Kidney (tissue), 14 donors: ENCODE measurements around the gene KREMEN1. TPM values are rescaled to one million over a fixed set of nuclear protein-coding genes. Genes with fewer than 3 reads are reported as not detected.

ENCODE experiments used
- DNase-seq, 5 donors: peaks; one replicate each; pipeline ENCODE4 v3.0.0-alpha.2; 2013 to 2020
- FAIRE-seq: peaks from 2 replicates; lab custom pipeline; 2012; peaks lifted over from hg19 to GRCh38; lab: Jason Lieb, UNC
- H3K27ac ChIP-seq, 2 donors: one replicate each; pipeline ENCODE4 v1.7.0; 2013; ENCODE audit warnings: low read depth in 2 of 2, low read length in 2 of 2, inconsistent platforms in 1 of 2
- H3K27me3 ChIP-seq: one replicate; pipeline ENCODE4 v1.7.1; 2013; ENCODE audit warnings: low read length, inconsistent platforms; ENCODE audit not compliant: control insufficient read depth, insufficient read depth
- H3K36me3 ChIP-seq, 3 donors: one replicate each; pipeline versions ENCODE4 v1.7.0 to v1.7.1; 2013; ENCODE audit warnings: low read length in 3 of 3, control low read depth in 1 of 3, inconsistent platforms in 1 of 3; ENCODE audit not compliant: insufficient read depth in 3 of 3, control insufficient read depth in 2 of 3
- H3K4me1 ChIP-seq, 3 donors: one replicate each; pipeline versions ENCODE4 v1.7.0 to v1.7.1; 2013; ENCODE audit warnings: low read length in 3 of 3, inconsistent platforms in 1 of 3, low read depth in 1 of 3; ENCODE audit not compliant: control insufficient read depth in 2 of 3, insufficient read depth in 2 of 3
- H3K4me3 ChIP-seq, 3 donors: one replicate each; pipeline versions ENCODE4 v1.7.0 to v1.8.1; 2013; ENCODE audit warnings: low read length in 3 of 3, control low read depth in 1 of 3, inconsistent platforms in 1 of 3
- H3K9ac ChIP-seq, 3 donors: one replicate each; pipeline versions ENCODE4 v1.7.0 to v1.7.1; 2013; ENCODE audit warnings: low read length in 3 of 3, control low read depth in 1 of 3, inconsistent platforms in 1 of 3
- H3K9me3 ChIP-seq, 3 donors: one replicate each; pipeline versions ENCODE4 v1.7.0 to v1.7.1; 2013; ENCODE audit warnings: low read length in 3 of 3, control low read depth in 1 of 3, inconsistent platforms in 1 of 3; ENCODE audit not compliant: control insufficient read depth in 2 of 3, insufficient read depth in 1 of 3
- intact Hi-C: fragments of 100-400 bp; cut with DNase I; formaldehyde crosslinking; loops from one replicate; pipeline ENCODE4 v1.11.1; 2022
- polyA plus RNA-seq: library from polyadenylated mRNA; stranded (reverse); fragments of 350-450 nt; fragmentation: Illumina TruSeq; extraction: RNeasy Lipid Tissue Mini Kit (QIAGEN cat#74804); gene quantifications from one replicate; pipeline ENCODE4 v1.2.3, GENCODE V29; 2014; ENCODE audit warnings: low read depth, low replicate concordance; ENCODE audit not compliant: insufficient read depth
- total RNA-seq: library from RNA; stranded (reverse); fragmentation: NEBNext Ultra II Directional; extraction: Animal tissue kit (Norgen Biotek cat#: 25700); gene quantifications from one replicate; pipeline ENCODE4 v1.2.1, GENCODE V29; 2021
- TF ChIP-seq, protein P1 (sequence below): IDR thresholded peaks from 3 replicates; pipeline ENCODE4 v1.5.1; 2012; ENCODE audit warnings: mild to moderate bottlenecking, moderate library complexity, borderline replicate concordance; ENCODE audit not compliant: insufficient read depth; ENCODE audit errors: extremely low read depth
- donor health status: control.
- donor health status: control.
- donor health status: control.
- donor health status: control.
- donor health status: control.
- donor health status: DM: yes; HTN: yes; CAD: no.
- donor health status: Normal renal cell carcinoma (clear cell type).

Gene KREMEN1
- total and polyA plus RNA-seq, 2 donors from 2014 or later = 9.3 to 16.2 TPM

DNA sequence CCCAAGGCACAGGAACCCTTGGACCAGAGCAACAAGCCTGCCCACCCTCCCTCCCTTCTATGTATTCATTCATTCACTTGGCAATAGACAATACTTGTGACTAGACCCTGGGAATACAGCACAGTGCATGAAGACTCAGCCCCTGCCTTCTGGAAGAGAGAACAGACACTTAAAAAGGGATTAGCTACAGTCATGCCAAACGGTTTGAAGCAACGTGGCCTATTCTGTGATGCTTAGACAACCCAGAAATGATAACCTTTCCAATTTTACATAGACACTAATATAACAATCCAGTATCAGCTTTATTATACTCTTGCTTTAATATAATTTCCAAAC lies 52.6 kb downstream of the KREMEN1 start:
- H3K27me3 ChIP-seq = no peaks in the 10 kb centered on the region
- DNase-seq = no peak
- FAIRE-seq = no peak

GRCh38 chr22:29125844-29126243 lies 53.0 kb downstream of the KREMEN1 start:
- DNase-seq (no peak), FAIRE-seq (no peak)
- intact Hi-C loops = no loop called here

More for the DNA sequence above, 52.6 kb downstream of the KREMEN1 start:
- peaks cover 0 to 4% (median 0%) of the 10 kb centered on the region in 3 donors for H3K36me3 ChIP-seq
- no peak overlapping the region for H3K9ac ChIP-seq
- no peak overlapping the region for H3K27ac ChIP-seq
- intact Hi-C loops = no loop called here
- TF ChIP-seq, protein P1, sequence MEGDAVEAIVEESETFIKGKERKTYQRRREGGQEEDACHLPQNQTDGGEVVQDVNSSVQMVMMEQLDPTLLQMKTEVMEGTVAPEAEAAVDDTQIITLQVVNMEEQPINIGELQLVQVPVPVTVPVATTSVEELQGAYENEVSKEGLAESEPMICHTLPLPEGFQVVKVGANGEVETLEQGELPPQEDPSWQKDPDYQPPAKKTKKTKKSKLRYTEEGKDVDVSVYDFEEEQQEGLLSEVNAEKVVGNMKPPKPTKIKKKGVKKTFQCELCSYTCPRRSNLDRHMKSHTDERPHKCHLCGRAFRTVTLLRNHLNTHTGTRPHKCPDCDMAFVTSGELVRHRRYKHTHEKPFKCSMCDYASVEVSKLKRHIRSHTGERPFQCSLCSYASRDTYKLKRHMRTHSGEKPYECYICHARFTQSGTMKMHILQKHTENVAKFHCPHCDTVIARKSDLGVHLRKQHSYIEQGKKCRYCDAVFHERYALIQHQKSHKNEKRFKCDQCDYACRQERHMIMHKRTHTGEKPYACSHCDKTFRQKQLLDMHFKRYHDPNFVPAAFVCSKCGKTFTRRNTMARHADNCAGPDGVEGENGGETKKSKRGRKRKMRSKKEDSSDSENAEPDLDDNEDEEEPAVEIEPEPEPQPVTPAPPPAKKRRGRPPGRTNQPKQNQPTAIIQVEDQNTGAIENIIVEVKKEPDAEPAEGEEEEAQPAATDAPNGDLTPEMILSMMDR = no peak
- H3K4me1 ChIP-seq = peaks cover 0 to 16% (median 2%) of the 10 kb centered on the region in 3 donors
- no peaks in the 10 kb centered on the region for H3K9me3 ChIP-seq
- no peak overlapping the region for H3K4me3 ChIP-seq

GRCh38 chr22:29126670-29127395 lies 54.0 kb downstream of the KREMEN1 start:
- no peaks in the 10 kb centered on the region for H3K27me3 ChIP-seq
- no peaks in the 10 kb centered on the region for H3K9me3 ChIP-seq
- peaks cover 0 to 4% (median 0%) of the 10 kb centered on the region in 3 donors for H3K36me3 ChIP-seq
- TF ChIP-seq, protein P1 = no peak
- no peak overlapping the region for H3K4me3 ChIP-seq
- H3K9ac ChIP-seq = no peak overlapping the region
- no peak overlapping the region for H3K27ac ChIP-seq
- FAIRE-seq (no peak), DNase-seq (peak in 2 of 5 donors; percentile 44 to 50)
- H3K4me1 ChIP-seq = peaks cover 0 to 16% (median 2%) of the 10 kb centered on the region in 3 donors
- intact Hi-C loops = no loop called here

More at GRCh38 chr22:29125844-29126243, 53.0 kb downstream of the KREMEN1 start:
- H3K9ac ChIP-seq = no peak overlapping the region
- H3K9me3 ChIP-seq = no peaks in the 10 kb centered on the region
- H3K4me3 ChIP-seq = no peak overlapping the region
- H3K27ac ChIP-seq = no peak overlapping the region
- no peaks in the 10 kb centered on the region for H3K27me3 ChIP-seq
- H3K36me3 ChIP-seq = peaks cover 0 to 4% (median 0%) of the 10 kb centered on the region in 3 donors
- TF ChIP-seq, protein P1 = no peak
- H3K4me1 ChIP-seq = peaks cover 0 to 16% (median 2%) of the 10 kb centered on the region in 3 donors
